HepG2 (cell line): Measurements from ENCODE around the gene FANCG. TPM values are rescaled to one million over a fixed set of nuclear protein-coding genes. Genes with fewer than 3 reads are reported as not detected.

Source experiments
- EHMT2 ChIP-seq: fragments of 200-600 bp; sonication (generic); IDR thresholded peaks from 2 replicates; pipeline ENCODE4 v1.7.0; 2017; ENCODE audit warnings: antibody characterized with exemption, low read depth, low read length, borderline replicate concordance
- HMGXB4 ChIP-seq, 2 experiments: sonication (generic) in 1 of 2; formaldehyde crosslinking in 1 of 2; IDR thresholded peaks; 2 replicates each; pipeline versions ENCODE4 v1.4.0 to v1.6.1; 2018 to 2020; ENCODE audit warnings: missing genetic modification reagents in 2 of 2, borderline replicate concordance in 1 of 2, low read depth in 1 of 2, mild to moderate bottlenecking in 1 of 2, missing biosample characterization in 1 of 2
- ZFP41 ChIP-seq: sonication (generic); formaldehyde crosslinking; IDR thresholded peaks from 2 replicates; pipeline ENCODE4 v1.4.0; 2020; ENCODE audit warnings: mild to moderate bottlenecking, missing genetic modification reagents, borderline replicate concordance
- polyA plus RNA-seq, 8 experiments: library from polyadenylated mRNA; depleted of rRNA in 3 of 8; stranded (reverse) in 7 of 8; unstranded in 1 of 8; fragments of >200 nt; fragmentation: Illumina TruSeq in 4 of 8; extraction: Trizol in 4 of 8; gene quantifications; 2 replicates each; pipeline versions ENCODE4 v1.2.1 to v1.2.3, GENCODE V29; 2011 to 2016; ENCODE audit warnings: low read depth in 4 of 8, missing spikeins in 1 of 8, mixed read lengths in 1 of 8; ENCODE audit not compliant: insufficient read depth in 1 of 8
- total RNA-seq, 5 experiments: library from RNA; depleted of rRNA; stranded (reverse); fragments of >200 nt; fragmentation: Illumina TruSeq; extraction: Trizol; gene quantifications; 2 replicates each; pipeline ENCODE4 v1.2.3, GENCODE V29; 2016; ENCODE audit warnings: low read depth in 1 of 5
- TF ChIP-seq, protein P1 (sequence below): sonication (generic); formaldehyde crosslinking; IDR thresholded peaks from 2 replicates; pipeline ENCODE4 v1.4.0; 2020; ENCODE audit warnings: missing genetic modification reagents
- TF ChIP-seq, protein P2 (sequence below): sonication (generic); formaldehyde crosslinking; IDR thresholded peaks from 2 replicates; pipeline ENCODE4 v1.5.0; 2020; ENCODE audit warnings: mild to moderate bottlenecking, missing genetic modification reagents
- TF ChIP-seq, protein P3 (sequence below): IDR thresholded peaks from 2 replicates; pipeline ENCODE4 v1.6.1; 2016; ENCODE audit warnings: mild to moderate bottlenecking
- TF ChIP-seq, protein P4 (sequence below): sonication (generic); formaldehyde crosslinking; IDR thresholded peaks from 2 replicates; pipeline ENCODE4 v1.4.0; 2020; ENCODE audit warnings: missing genetic modification reagents
- TF ChIP-seq, protein P5 (sequence below): sonication (generic); formaldehyde crosslinking; IDR thresholded peaks from 2 replicates; pipeline ENCODE4 v1.4.0; 2020; ENCODE audit warnings: missing genetic modification reagents, borderline replicate concordance
- TF ChIP-seq, protein P6 (sequence below): IDR thresholded peaks from 2 replicates; pipeline ENCODE4 v1.4.0; 2020; ENCODE audit warnings: mild to moderate bottlenecking, missing genetic modification reagents

The FANCG gene
- total and polyA plus RNA-seq, 2 of the 13 experiments (the other 11 are each of a cell fraction or from before 2014, with no cell fraction given): 14.4 to 45.1 TPM

GRCh38 chr9:35116898-35117551 lies 37.3 kb upstream of the FANCG start (continued):
- TF ChIP-seq, protein P1, sequence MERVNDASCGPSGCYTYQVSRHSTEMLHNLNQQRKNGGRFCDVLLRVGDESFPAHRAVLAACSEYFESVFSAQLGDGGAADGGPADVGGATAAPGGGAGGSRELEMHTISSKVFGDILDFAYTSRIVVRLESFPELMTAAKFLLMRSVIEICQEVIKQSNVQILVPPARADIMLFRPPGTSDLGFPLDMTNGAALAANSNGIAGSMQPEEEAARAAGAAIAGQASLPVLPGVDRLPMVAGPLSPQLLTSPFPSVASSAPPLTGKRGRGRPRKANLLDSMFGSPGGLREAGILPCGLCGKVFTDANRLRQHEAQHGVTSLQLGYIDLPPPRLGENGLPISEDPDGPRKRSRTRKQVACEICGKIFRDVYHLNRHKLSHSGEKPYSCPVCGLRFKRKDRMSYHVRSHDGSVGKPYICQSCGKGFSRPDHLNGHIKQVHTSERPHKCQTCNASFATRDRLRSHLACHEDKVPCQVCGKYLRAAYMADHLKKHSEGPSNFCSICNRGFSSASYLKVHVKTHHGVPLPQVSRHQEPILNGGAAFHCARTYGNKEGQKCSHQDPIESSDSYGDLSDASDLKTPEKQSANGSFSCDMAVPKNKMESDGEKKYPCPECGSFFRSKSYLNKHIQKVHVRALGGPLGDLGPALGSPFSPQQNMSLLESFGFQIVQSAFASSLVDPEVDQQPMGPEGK (CRISPR knock-in tag): peak; percentile 38; the same call in 1 of the 2 replicates
- TF ChIP-seq, protein P2, sequence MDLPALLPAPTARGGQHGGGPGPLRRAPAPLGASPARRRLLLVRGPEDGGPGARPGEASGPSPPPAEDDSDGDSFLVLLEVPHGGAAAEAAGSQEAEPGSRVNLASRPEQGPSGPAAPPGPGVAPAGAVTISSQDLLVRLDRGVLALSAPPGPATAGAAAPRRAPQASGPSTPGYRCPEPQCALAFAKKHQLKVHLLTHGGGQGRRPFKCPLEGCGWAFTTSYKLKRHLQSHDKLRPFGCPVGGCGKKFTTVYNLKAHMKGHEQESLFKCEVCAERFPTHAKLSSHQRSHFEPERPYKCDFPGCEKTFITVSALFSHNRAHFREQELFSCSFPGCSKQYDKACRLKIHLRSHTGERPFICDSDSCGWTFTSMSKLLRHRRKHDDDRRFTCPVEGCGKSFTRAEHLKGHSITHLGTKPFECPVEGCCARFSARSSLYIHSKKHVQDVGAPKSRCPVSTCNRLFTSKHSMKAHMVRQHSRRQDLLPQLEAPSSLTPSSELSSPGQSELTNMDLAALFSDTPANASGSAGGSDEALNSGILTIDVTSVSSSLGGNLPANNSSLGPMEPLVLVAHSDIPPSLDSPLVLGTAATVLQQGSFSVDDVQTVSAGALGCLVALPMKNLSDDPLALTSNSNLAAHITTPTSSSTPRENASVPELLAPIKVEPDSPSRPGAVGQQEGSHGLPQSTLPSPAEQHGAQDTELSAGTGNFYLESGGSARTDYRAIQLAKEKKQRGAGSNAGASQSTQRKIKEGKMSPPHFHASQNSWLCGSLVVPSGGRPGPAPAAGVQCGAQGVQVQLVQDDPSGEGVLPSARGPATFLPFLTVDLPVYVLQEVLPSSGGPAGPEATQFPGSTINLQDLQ (CRISPR knock-in tag): no peak
- TF ChIP-seq, protein P3, sequence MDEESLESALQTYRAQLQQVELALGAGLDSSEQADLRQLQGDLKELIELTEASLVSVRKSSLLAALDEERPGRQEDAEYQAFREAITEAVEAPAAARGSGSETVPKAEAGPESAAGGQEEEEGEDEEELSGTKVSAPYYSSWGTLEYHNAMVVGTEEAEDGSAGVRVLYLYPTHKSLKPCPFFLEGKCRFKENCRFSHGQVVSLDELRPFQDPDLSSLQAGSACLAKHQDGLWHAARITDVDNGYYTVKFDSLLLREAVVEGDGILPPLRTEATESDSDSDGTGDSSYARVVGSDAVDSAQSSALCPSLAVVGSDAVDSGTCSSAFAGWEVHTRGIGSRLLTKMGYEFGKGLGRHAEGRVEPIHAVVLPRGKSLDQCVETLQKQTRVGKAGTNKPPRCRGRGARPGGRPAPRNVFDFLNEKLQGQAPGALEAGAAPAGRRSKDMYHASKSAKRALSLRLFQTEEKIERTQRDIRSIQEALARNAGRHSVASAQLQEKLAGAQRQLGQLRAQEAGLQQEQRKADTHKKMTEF (CRISPR knock-in tag): peak; percentile 61
- peak; percentile 85 to 89; a peak in 3 of 4 replicates for TF ChIP-seq HMGXB4 (CRISPR knock-in tag; IDR thresholded peaks at IDR 0.05; ENCODE audit: borderline replicate concordance in 1 of 2, low read depth in 1 of 2)
- TF ChIP-seq, protein P4, sequence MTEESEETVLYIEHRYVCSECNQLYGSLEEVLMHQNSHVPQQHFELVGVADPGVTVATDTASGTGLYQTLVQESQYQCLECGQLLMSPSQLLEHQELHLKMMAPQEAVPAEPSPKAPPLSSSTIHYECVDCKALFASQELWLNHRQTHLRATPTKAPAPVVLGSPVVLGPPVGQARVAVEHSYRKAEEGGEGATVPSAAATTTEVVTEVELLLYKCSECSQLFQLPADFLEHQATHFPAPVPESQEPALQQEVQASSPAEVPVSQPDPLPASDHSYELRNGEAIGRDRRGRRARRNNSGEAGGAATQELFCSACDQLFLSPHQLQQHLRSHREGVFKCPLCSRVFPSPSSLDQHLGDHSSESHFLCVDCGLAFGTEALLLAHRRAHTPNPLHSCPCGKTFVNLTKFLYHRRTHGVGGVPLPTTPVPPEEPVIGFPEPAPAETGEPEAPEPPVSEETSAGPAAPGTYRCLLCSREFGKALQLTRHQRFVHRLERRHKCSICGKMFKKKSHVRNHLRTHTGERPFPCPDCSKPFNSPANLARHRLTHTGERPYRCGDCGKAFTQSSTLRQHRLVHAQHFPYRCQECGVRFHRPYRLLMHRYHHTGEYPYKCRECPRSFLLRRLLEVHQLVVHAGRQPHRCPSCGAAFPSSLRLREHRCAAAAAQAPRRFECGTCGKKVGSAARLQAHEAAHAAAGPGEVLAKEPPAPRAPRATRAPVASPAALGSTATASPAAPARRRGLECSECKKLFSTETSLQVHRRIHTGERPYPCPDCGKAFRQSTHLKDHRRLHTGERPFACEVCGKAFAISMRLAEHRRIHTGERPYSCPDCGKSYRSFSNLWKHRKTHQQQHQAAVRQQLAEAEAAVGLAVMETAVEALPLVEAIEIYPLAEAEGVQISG (CRISPR knock-in tag): peak; percentile 61
- no peak for TF ChIP-seq ZFP41 (CRISPR knock-in tag)
- TF ChIP-seq, protein P5, sequence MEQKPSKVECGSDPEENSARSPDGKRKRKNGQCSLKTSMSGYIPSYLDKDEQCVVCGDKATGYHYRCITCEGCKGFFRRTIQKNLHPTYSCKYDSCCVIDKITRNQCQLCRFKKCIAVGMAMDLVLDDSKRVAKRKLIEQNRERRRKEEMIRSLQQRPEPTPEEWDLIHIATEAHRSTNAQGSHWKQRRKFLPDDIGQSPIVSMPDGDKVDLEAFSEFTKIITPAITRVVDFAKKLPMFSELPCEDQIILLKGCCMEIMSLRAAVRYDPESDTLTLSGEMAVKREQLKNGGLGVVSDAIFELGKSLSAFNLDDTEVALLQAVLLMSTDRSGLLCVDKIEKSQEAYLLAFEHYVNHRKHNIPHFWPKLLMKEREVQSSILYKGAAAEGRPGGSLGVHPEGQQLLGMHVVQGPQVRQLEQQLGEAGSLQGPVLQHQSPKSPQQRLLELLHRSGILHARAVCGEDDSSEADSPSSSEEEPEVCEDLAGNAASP (CRISPR knock-in tag): peak; percentile 42; the same call in 1 of the 2 replicates
- TF ChIP-seq EHMT2: no peak
- TF ChIP-seq, protein P6, sequence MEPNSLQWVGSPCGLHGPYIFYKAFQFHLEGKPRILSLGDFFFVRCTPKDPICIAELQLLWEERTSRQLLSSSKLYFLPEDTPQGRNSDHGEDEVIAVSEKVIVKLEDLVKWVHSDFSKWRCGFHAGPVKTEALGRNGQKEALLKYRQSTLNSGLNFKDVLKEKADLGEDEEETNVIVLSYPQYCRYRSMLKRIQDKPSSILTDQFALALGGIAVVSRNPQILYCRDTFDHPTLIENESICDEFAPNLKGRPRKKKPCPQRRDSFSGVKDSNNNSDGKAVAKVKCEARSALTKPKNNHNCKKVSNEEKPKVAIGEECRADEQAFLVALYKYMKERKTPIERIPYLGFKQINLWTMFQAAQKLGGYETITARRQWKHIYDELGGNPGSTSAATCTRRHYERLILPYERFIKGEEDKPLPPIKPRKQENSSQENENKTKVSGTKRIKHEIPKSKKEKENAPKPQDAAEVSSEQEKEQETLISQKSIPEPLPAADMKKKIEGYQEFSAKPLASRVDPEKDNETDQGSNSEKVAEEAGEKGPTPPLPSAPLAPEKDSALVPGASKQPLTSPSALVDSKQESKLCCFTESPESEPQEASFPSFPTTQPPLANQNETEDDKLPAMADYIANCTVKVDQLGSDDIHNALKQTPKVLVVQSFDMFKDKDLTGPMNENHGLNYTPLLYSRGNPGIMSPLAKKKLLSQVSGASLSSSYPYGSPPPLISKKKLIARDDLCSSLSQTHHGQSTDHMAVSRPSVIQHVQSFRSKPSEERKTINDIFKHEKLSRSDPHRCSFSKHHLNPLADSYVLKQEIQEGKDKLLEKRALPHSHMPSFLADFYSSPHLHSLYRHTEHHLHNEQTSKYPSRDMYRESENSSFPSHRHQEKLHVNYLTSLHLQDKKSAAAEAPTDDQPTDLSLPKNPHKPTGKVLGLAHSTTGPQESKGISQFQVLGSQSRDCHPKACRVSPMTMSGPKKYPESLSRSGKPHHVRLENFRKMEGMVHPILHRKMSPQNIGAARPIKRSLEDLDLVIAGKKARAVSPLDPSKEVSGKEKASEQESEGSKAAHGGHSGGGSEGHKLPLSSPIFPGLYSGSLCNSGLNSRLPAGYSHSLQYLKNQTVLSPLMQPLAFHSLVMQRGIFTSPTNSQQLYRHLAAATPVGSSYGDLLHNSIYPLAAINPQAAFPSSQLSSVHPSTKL (CRISPR knock-in tag): peak; percentile 14; the same call in 1 of the 2 replicates
